Fibroblast of lung (primary cell): Measurements from ENCODE around the gene UHRF2. TPM values are rescaled to one million over a fixed set of nuclear protein-coding genes. Genes with fewer than 3 reads are reported as not detected.
A peak's percentile ranks its signal among the peaks of the same experiment; 100 is the strongest.

Experiments used
- DNase-seq, 2 donors: peaks; one replicate each; pipeline versions ENCODE4 v3.0.0 to v3.0.0-alpha.2; 2010; ENCODE audit warnings: low read depth in 2 of 2
- H2AFZ ChIP-seq: 2 replicates; pipeline ENCODE4 v1.5.1; 2012; ENCODE audit warnings: low read length, control low read depth, inconsistent platforms
- H3K27ac ChIP-seq: 2 replicates; pipeline ENCODE4 v1.5.1; 2011; ENCODE audit warnings: low read length, control low read depth; ENCODE audit not compliant: insufficient read depth
- H3K27me3 ChIP-seq: 2 replicates; pipeline ENCODE4 v1.5.1; 2011; ENCODE audit warnings: mild to moderate bottlenecking, low read length; ENCODE audit not compliant: control insufficient read depth, insufficient read depth
- H3K36me3 ChIP-seq: 2 replicates; pipeline ENCODE4 v1.5.1; 2011; ENCODE audit warnings: low read length; ENCODE audit not compliant: control insufficient read depth, insufficient read depth
- H3K4me1 ChIP-seq: 2 replicates; pipeline ENCODE4 v1.5.1; 2011; ENCODE audit warnings: low read length; ENCODE audit not compliant: control insufficient read depth, insufficient read depth; ENCODE audit errors: extremely low read depth
- H3K4me2 ChIP-seq: 2 replicates; pipeline ENCODE4 v1.5.1; 2011; ENCODE audit warnings: low read length, control low read depth; ENCODE audit not compliant: insufficient read depth; ENCODE audit errors: extremely low read depth
- H3K4me3 ChIP-seq, 4 experiments: fragments of 200-600 bp in 1 of 4; sonication (generic) in 1 of 4; replicated peaks in 1 of 4; 2 replicates each; pipeline ENCODE4 v1.5.1; 2011 to 2016; ENCODE audit warnings: low read length in 4 of 4, low read depth in 3 of 4, mild to moderate bottlenecking in 3 of 4, control low read depth in 2 of 4, inconsistent platforms in 1 of 4, mixed read lengths in 1 of 4; ENCODE audit not compliant: insufficient read depth in 1 of 4; ENCODE audit errors: control extremely low read depth in 1 of 4
- H3K79me2 ChIP-seq: 2 replicates; pipeline ENCODE4 v1.5.1; 2012; ENCODE audit warnings: mild to moderate bottlenecking, low read length, inconsistent platforms; ENCODE audit not compliant: control insufficient read depth, insufficient read depth
- H3K9ac ChIP-seq: 2 replicates; pipeline ENCODE4 v1.5.1; 2011; ENCODE audit warnings: mild to moderate bottlenecking, low read length, control low read depth; ENCODE audit not compliant: insufficient read depth
- H3K9me3 ChIP-seq: 2 replicates; pipeline ENCODE4 v1.5.1; 2012; ENCODE audit warnings: low read depth, low read length; ENCODE audit not compliant: control insufficient read depth, insufficient read depth
- H4K20me1 ChIP-seq: 2 replicates; pipeline ENCODE4 v1.5.1; 2011; ENCODE audit warnings: low read length; ENCODE audit not compliant: control insufficient read depth, insufficient read depth; ENCODE audit errors: extremely low read depth
- CTCF ChIP-seq, 2 donors: IDR thresholded peaks in 1 of 2; conservative IDR thresholded peaks in 1 of 2; 1 replicate in 1 of 2; 2 replicates in 1 of 2; pipeline ENCODE4 v1.5.1; 2011 to 2012; ENCODE audit warnings: low read length in 2 of 2, control low read depth in 1 of 2, inconsistent platforms in 1 of 2, low read depth in 1 of 2, mild to moderate bottlenecking in 1 of 2
- EZH2 ChIP-seq: IDR thresholded peaks from 2 replicates; pipeline ENCODE4 v1.5.1; 2012; ENCODE audit warnings: low read length, control low read depth, mild to moderate bottlenecking; ENCODE audit errors: missing control alignments
- polyA plus RNA-seq, 2 donors: library from polyadenylated mRNA; depleted of rRNA in 1 of 2; stranded (reverse) in 1 of 2; unstranded in 1 of 2; fragments of >200 nt; gene quantifications; 2 replicates each; pipeline ENCODE4 v1.2.1, GENCODE V29; 2011 to 2012; ENCODE audit warnings: missing spikeins in 1 of 2
- total RNA-seq: library from RNA; depleted of rRNA; stranded (reverse); fragments of >200 nt; gene quantifications from 2 replicates; pipeline ENCODE4 v1.2.1, GENCODE V29; 2014

The UHRF2 gene
- total and polyA plus RNA-seq, 2 donors (not counting 1 experiment from before 2014, with no cell fraction given), result 28.8 to 81.7 TPM

GRCh38 chr9:6467006-6467625, 54.1 kb downstream of the UHRF2 start:
- DNase-seq, result no peak
- Histone ChIP-seq H3K36me3 (peaks cover 2% of the 10 kb centered on the region), H3K27ac (no peak overlapping the region), H3K4me2 (no peak overlapping the region), H3K9ac (no peak overlapping the region), H3K4me1 (no peaks in the 10 kb centered on the region), H3K9me3 (no peaks in the 10 kb centered on the region), H2AFZ (no peak overlapping the region), H4K20me1 (no peaks in the 10 kb centered on the region), H3K27me3 (no peaks in the 10 kb centered on the region), H3K4me3 (no peak overlapping the region), H3K79me2 (peaks cover 41% of the 10 kb centered on the region)
- TF ChIP-seq EZH2, result no peak
- no peak for TF ChIP-seq CTCF (conservative IDR thresholded peaks at IDR 0.05 in 1 of 2, IDR thresholded peaks at IDR 0.05 in 1 of 2; ENCODE audit: low read depth in 1 of 2, low read length in 2 of 2)

- H3K9ac ChIP-seq, result no peak overlapping the region
- H3K4me2 ChIP-seq, result no peak overlapping the region
- no peak for DNase-seq
- H2AFZ ChIP-seq, result no peak overlapping the region
- H3K27me3 ChIP-seq, result no peaks in the 10 kb centered on the region
- no peaks in the 10 kb centered on the region for H3K9me3 ChIP-seq
- peaks cover 39% of the 10 kb centered on the region for H3K79me2 ChIP-seq
- no peaks in the 10 kb centered on the region for H4K20me1 ChIP-seq
- H3K36me3 ChIP-seq, result peaks cover 2% of the 10 kb centered on the region
- no peaks in the 10 kb centered on the region for H3K4me1 ChIP-seq
- no peak overlapping the region for H3K4me3 ChIP-seq
- TF ChIP-seq CTCF (conservative IDR thresholded peaks at IDR 0.05 in 1 of 2, IDR thresholded peaks at IDR 0.05 in 1 of 2; ENCODE audit: low read depth in 1 of 2, low read length in 2 of 2), result no peak
- TF ChIP-seq EZH2, result no peak
- H3K27ac ChIP-seq, result no peak overlapping the region
Observed at GRCh38 chr9:6471231-6471850, 58.3 kb downstream of the UHRF2 start.

- Histone ChIP-seq H3K9ac (no peak overlapping the region), H3K36me3 (no peaks in the 10 kb centered on the region), H4K20me1 (no peaks in the 10 kb centered on the region), H2AFZ (no peak overlapping the region), H3K79me2 (peaks cover 29% of the 10 kb centered on the region), H3K4me2 (no peak overlapping the region), H3K4me3 (no peak overlapping the region), H3K9me3 (no peaks in the 10 kb centered on the region), H3K27me3 (no peaks in the 10 kb centered on the region), H3K27ac (no peak overlapping the region), H3K4me1 (no peaks in the 10 kb centered on the region)
- peak in 1 of 2 donors; percentile 24 for DNase-seq
- TF ChIP-seq EZH2, result no peak
- no peak for TF ChIP-seq CTCF (conservative IDR thresholded peaks at IDR 0.05 in 1 of 2, IDR thresholded peaks at IDR 0.05 in 1 of 2; ENCODE audit: low read depth in 1 of 2, low read length in 2 of 2)
Observed at GRCh38 chr9:6473151-6473550, 60.2 kb downstream of the UHRF2 start.
